IPS DF 6.9 (cell line): ENCODE results near the gene ITGA11.
"Not testable (repeated sequence)": the region's sequence is repeated elsewhere in the genome, so short reads cannot be mapped to it uniquely, and the experiment has no call there.

Source experiments
- DNase-seq: peaks from one replicate; pipeline ENCODE4 v3.0.0-alpha.2; 2013; ENCODE audit warnings: low read depth, low spot score
- H3K27ac ChIP-seq: one replicate; pipeline ENCODE4 v1.5.1; 2013; ENCODE audit warnings: low read length, control low read depth
- H3K27me3 ChIP-seq: 2 replicates; pipeline ENCODE4 v1.6.1; 2013; ENCODE audit warnings: mild to moderate bottlenecking, low read length; ENCODE audit not compliant: control insufficient read depth, insufficient read depth
- H3K36me3 ChIP-seq: 2 replicates; pipeline ENCODE4 v1.6.1; 2013; ENCODE audit warnings: low read length; ENCODE audit not compliant: control insufficient read depth, insufficient read depth
- H3K4me1 ChIP-seq: 2 replicates; pipeline ENCODE4 v1.6.1; 2013; ENCODE audit warnings: low read length; ENCODE audit not compliant: control insufficient read depth, insufficient read depth
- H3K4me3 ChIP-seq: 2 replicates; pipeline ENCODE4 v1.5.1; 2013; ENCODE audit warnings: mild to moderate bottlenecking, low read length
- H3K9me3 ChIP-seq: 2 replicates; pipeline ENCODE4 v1.6.1; 2013; ENCODE audit warnings: low read length, inconsistent platforms; ENCODE audit not compliant: control insufficient read depth, insufficient read depth
- WGBS: extraction: QIAGEN DNeasy Blood & Tissue Kit; methylation state at CpG from one replicate; pipeline ENCODE4 v1.1.7; 2013; ENCODE audit warnings: mixed read lengths, missing lambda C conversion rate; ENCODE audit not compliant: insufficient read length, insufficient coverage; 5-methylcytosine and 5-hydroxymethylcytosine counted together

The ITGA11 gene

DNA sequence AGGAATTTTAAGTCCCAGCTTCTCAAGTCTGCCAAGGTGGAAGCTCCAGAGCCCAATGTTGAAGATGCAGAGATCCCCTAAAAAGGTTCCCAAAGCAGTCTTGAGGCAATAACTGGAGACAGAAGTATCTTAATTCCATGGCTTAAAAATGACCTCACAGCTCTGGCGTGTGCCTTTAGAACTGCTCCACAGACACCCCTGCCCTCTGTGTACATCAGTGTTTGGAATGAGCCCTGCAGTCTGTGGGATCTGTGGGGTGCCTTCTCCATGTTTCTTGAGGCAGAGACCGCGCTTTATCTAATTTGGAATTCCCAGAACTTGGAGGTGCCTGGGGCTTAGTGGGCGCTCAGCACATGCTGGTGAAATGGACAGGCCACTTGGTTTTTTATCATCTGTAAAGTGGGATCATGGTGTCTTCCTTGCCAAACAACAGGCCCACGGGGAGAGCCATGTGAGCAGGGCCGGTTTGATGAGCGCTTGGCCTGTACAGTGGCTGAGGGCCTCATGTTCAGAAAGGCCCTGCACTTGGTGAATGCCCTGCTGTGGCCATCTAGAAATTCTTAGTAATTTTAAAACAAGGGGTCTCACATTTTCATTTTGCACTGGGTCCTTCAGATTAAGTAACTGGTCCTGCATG is 7.1 kb downstream of the ITGA11 start:
- Histone ChIP-seq H3K9me3 (no peaks in the 10 kb centered on the region), H3K4me1 (peaks cover 2% of the 10 kb centered on the region), H3K27ac (no peak overlapping the region), H3K4me3 (no peak overlapping the region), H3K27me3 (peaks cover 8% of the 10 kb centered on the region), H3K36me3 (no peaks in the 10 kb centered on the region)
- DNase-seq: no peak
- no CpG with 5 or more reads among the region's 7 CpGs for WGBS

DNA sequence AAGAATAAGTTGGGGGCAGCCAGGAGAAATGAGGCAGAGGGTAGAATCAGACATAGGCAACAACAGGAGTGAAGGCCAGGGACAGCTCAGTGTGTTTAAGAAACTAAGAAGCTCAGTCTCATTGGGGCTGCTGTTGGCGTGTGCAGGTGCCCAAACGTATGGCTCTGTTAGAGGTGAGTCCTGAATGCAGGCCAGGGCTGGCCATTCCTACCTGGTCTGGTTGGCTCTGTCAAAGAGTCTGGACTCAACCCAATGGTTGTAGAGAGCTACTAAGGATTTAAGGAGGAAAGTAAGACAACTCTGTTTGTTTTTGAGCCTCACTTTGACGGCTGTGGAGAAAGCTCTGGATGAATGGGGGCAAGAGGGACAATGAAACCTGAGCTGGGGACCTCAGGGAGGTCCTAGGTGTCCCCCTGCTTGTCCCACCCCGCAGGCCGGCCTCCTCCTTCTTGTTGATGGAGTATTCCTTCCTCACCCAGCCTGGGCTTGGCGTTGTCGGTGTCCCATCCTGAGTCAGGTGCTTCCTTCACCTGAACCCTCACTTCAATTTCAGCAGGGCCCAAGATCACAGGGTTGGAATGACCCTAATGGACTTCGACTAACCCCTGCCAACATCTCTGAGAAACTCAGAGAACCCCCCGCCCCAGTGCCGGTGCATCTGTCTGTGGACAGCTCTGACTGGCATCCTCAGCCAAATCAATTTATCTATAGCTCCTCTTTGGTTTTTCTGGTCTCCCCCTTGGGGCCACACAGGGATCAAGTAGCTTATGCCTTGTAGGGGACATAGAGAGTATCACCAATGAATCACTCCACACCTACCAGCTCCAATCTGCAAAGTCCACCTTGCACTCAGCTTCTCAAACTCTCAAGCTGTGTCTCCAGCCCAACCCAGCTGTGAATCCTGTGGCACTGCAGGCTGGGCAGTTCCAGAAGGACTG is 8.3 kb downstream of the ITGA11 start:
- H3K4me1 ChIP-seq: peaks cover 2% of the 10 kb centered on the region
- no CpG with 5 or more reads among the region's 10 CpGs for WGBS
- no peaks in the 10 kb centered on the region; the same call in 1 of the 2 replicates for H3K27me3 ChIP-seq
- no peaks in the 10 kb centered on the region for H3K9me3 ChIP-seq
- no peaks in the 10 kb centered on the region for H3K36me3 ChIP-seq
- DNase-seq: no peak
- no peak overlapping the region for H3K27ac ChIP-seq
- H3K4me3 ChIP-seq: no peak overlapping the region

DNA sequence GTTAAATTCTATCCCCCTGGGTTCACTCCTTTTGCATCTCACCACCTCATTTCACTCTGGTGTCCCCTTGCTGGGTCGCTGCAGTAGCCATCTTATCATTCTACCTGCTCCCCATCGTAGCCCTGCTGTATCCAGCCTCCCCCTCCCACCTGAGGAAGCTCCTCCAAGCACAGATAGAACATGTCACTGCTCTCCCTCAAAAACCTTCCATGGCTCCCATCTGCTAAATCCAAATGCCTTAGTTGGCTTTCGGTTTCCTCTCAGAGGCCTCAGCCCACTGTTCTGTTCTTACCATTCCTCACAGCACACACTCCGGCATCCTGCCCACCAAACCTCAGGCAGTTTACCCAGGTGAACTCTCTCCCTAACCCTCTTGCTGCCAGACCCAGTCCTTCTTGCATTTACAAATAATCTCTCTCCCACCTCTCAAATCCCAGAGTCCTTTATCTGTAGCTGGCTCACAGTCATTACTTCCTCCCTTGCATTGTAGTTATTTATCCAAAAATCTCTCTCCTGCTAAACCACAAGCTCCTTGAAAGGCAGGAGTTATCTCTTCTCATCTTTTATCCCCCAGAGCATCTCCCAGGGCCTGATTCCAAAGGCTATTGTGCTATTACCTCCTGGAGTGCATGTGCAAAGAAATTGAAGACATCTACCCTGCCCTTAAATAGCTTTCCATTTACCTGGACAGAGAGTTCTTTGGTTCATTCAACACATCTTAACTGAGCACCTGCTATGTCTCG is 9.4 kb downstream of the ITGA11 start:
- no CpG with 5 or more reads among the region's 5 CpGs for WGBS
- not testable (repeated sequence) for H3K9me3 ChIP-seq, H3K4me1 ChIP-seq, H3K27me3 ChIP-seq, H3K27ac ChIP-seq, H3K36me3 ChIP-seq, DNase-seq, H3K4me3 ChIP-seq

- no peak overlapping the region for H3K4me3 ChIP-seq
- H3K9me3 ChIP-seq: no peaks in the 10 kb centered on the region
- no peak for DNase-seq
- peaks cover 2% of the 10 kb centered on the region for H3K4me1 ChIP-seq
- no peak overlapping the region for H3K27ac ChIP-seq
- WGBS: 100% methylated on average over 2 of the region's 14 CpGs
- no peaks in the 10 kb centered on the region for H3K36me3 ChIP-seq
- H3K27me3 ChIP-seq: no peaks in the 10 kb centered on the region
These were observed 10.1 kb downstream of the ITGA11 start for GRCh38 chr15:68421798-68422402.

- WGBS: no CpG with 5 or more reads among the region's 7 CpGs
- no peak for DNase-seq
- Histone ChIP-seq H3K4me1 (peaks cover 2% of the 10 kb centered on the region), H3K4me3 (no peak overlapping the region), H3K36me3 (no peaks in the 10 kb centered on the region), H3K27ac (no peak overlapping the region), H3K27me3 (no peaks in the 10 kb centered on the region), H3K9me3 (no peaks in the 10 kb centered on the region)
These were observed 10.8 kb downstream of the ITGA11 start for GRCh38 chr15:68421115-68421551.

GRCh38 chr15:68420186-68420684 is 11.7 kb downstream of the ITGA11 start:
- H3K4me1 ChIP-seq: peaks cover 2% of the 10 kb centered on the region
- DNase-seq: no peak
- no peak overlapping the region for H3K27ac ChIP-seq
- H3K9me3 ChIP-seq: no peaks in the 10 kb centered on the region
- no peak overlapping the region for H3K4me3 ChIP-seq
- no CpG with 5 or more reads among the region's 4 CpGs for WGBS
- H3K36me3 ChIP-seq: no peaks in the 10 kb centered on the region
- no peaks in the 10 kb centered on the region for H3K27me3 ChIP-seq

GRCh38 chr15:68419301-68420175 is 12.4 kb downstream of the ITGA11 start:
- Histone ChIP-seq H3K9me3 (no peaks in the 10 kb centered on the region), H3K27me3 (no peaks in the 10 kb centered on the region), H3K36me3 (no peaks in the 10 kb centered on the region), H3K4me3 (no peak overlapping the region), H3K4me1 (peaks cover 2% of the 10 kb centered on the region), H3K27ac (no peak overlapping the region)
- no peak for DNase-seq
- no CpG with 5 or more reads among the region's 5 CpGs for WGBS

DNA sequence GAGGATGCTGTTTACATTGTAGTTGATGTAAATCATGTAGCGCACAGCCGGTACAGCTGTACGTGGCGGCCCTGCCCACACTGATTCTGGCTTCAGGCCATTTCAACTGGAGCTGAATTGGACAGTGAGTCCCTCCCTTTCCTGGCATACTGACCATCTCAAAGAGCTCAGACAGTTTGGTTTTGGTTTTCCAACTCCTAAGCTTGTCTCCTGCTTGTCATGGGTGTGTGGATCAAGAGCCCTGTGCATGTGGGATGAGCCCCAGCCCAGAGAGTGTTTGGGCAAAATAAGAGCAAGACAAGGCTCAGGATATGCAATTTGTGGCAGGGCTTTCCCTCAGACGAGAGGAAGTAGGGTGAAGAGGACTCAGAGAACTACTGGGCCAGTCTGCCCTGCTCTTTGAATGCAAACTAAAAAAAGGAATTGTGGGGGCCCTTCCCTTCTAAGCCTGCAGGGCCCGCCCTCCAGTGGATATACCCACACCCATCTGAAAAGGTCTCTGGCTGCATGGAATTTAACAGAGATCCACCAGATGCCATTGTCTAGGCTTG is 13.3 kb downstream of the ITGA11 start:
- WGBS: no CpG with 5 or more reads among the region's 6 CpGs
- Histone ChIP-seq H3K4me3 (no peak overlapping the region), H3K27me3 (no peaks in the 10 kb centered on the region), H3K36me3 (no peaks in the 10 kb centered on the region), H3K9me3 (no peaks in the 10 kb centered on the region), H3K4me1 (peaks cover 2% of the 10 kb centered on the region), H3K27ac (no peak overlapping the region)
- no peak for DNase-seq

DNA sequence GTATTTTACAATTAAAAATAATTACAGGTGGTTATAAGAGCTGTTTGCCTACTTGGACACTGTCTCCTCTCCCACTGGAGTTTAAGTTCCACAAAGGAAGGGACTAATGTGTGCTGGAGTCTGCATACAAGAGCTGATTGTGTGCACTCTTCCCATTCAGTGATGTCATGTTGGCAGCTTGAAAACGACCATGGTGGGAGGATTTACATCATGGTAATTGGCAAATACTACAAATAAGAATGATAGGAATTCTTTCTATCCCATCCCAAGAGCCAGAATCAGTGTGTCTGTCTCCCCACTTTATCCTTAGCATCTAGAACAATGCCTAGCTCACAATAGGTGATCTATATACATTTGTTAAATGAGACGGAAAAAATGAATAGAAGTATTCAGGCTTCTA is 14.1 kb downstream of the ITGA11 start:
- Histone ChIP-seq H3K9me3 (no peaks in the 10 kb centered on the region), H3K27me3 (no peaks in the 10 kb centered on the region), H3K27ac (no peak overlapping the region), H3K4me3 (no peak overlapping the region), H3K36me3 (no peaks in the 10 kb centered on the region), H3K4me1 (peaks cover 2% of the 10 kb centered on the region)
- DNase-seq: no peak
- WGBS: no CpG with 5 or more reads among the region's 2 CpGs
